Activated CD4-positive, alpha-beta T cell treated with anti-CD3 and anti-CD28 coated beads, Interleukin-2, amount 50 U/mL, for 48 hours (primary cell): Measurements from ENCODE around the gene IFI44L.

Source experiments
- DNase-seq, 2 experiments: peaks; one replicate each; pipeline ENCODE4 v3.0.0-alpha.2; 2020

IFI44L gene

GRCh38 chr1:78619803-78620579, at the start of gene IFI44L:
Gene IFI44L (plus strand): TSS chr1:78620448. CDS start chr1:78627916, 7,468 bp downstream.
- peak; percentile 64 to 74 for DNase-seq

GRCh38 chr1:78570539-78570938, 49.7 kb upstream of the IFI44L start:
- no peak for DNase-seq

DNA sequence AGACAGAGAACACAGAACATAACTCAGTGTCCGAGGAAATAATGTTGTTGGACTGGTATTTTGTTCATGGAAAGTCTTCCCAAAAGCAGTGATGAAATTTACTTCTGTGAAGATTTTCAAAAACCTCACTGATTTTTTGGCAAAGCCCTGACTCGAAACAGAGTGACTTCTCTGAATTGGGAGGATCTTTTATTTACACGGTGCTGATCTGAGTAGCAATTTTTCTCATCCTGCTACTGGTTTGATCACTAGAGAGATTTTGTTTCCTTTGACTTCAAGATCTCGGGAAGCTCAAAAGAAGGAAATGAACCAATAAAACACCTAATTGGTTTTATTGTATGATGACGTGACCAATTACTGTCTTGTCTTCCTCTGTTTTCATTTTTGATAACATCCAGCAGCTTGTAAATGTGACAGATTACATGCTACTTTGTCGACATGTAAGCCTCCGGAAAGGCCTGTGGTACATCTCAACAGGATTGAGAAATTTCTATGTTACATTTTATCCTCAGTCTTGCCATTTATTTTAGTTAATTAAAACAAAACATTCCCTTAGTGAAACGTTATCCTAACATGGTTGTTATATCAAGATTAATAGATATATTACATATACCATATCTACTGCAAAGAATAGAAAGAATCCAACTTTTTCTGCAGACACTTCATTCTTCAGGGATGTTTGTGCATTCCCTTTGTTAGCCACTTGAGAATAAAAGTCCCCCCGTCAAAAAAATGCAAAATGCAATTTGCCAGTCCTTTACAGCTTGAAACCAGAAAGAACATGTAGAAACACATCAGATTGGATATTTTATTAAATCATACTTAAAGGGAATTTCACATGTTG, 42.8 kb upstream of the IFI44L start:
- no peak for DNase-seq

- no peak for DNase-seq
Measured at GRCh38 chr1:78586572-78586971, 33.7 kb upstream of the IFI44L start.

DNA sequence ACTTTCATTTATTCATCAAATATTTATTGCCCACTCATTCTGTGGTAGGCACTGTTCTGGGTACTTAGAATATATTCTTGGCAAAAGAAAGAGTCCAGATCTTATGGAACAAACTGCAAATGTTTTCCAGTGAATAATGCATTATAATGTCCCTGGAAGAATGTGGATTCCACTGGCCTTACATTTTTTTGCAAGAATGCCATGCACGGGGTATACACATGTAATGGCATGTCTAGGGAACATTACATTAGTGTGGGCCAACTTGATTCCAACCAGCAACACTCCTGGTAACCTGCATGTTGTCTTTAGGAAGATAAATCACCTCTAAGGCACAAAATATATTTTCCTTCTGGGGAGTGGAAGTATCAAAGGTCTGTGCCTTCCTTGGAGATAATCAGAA, 33.0 kb upstream of the IFI44L start:
- no peak for DNase-seq

DNA sequence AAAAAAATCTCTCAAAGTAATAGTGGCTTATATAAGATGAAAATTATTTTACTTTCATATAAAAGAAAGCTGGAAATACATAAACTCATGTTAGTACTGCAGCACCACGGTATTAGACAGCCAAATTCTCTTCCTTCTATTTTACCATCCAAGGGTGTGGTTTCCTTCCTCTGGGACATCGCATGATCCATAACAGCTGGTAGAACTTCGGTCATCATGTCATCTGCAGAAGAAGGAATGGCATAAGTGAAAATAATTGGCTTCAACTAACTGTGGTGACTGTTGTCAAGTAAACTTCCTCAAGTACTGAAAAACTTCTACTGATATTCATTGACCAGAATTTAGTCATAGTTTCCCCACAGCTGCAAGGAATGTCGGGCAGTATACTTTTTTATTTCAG, 28.3 kb upstream of the IFI44L start:
- no peak for DNase-seq

DNA sequence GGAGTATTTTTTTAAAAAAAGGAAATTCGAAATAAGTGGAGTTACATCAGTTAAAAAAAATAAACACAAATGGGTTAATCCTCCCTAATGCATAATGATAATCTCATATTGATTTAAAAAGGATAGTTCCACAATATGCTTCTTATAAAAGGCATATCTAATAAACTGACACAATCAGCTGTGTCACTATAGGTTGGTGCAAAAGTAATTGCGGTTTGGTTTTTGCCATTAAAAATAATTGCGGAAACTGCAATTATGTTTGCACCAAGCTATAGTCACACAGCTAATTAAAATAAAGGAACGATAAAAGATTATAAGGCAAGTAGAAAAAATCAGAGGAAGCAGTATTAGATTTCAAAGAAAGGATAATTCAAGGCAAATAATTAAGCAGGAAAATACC, 21.0 kb upstream of the IFI44L start:
- DNase-seq = no peak

GRCh38 chr1:78601068-78601467, 19.2 kb upstream of the IFI44L start:
- DNase-seq = no peak

GRCh38 chr1:78603206-78603605, 17.0 kb upstream of the IFI44L start:
- no peak for DNase-seq

DNA sequence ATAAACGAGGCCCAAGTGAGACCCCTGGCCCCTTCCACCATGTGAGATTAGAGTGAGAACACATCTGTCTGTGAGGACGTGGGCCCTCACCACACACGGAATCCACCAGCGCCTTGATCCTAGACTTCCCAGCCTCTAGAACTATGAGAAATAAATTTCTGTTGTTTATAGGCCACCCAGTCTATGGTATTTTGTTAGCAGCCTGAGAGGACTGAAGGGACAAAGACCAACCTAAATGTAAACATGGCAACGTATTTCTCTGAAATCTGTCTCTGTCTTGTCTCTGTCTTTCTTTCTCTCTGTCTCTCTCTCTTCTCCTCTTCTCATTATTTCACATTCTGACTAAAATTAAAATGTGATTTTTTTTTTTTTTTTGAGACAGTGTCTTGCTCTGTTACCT, 15.6 kb upstream of the IFI44L start:
- no peak for DNase-seq

- no peak for DNase-seq
Measured at GRCh38 chr1:78606274-78606673, 14.0 kb upstream of the IFI44L start.

GRCh38 chr1:78607334-78607927, 12.8 kb upstream of the IFI44L start:
- DNase-seq = no peak

DNA sequence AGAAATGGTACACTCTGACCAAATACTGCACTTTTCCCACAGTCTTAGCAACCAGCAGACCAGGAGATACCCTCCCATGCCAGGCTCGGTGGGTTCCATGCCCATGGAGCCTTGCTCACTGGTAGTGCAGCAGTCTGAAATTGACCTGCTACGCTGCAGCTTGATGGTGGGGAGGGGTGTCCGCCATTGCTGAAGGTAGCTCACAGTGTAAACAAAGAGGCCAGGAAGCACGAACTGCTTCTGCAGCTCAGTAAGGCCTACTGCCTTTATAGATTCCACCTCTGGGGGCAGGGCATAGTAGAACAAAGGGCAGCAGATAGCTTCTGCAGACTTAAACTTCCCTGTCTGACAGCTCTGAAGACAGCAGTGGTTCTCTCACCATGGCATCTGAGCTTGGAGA, 12.3 kb upstream of the IFI44L start:
- no peak for DNase-seq

DNA sequence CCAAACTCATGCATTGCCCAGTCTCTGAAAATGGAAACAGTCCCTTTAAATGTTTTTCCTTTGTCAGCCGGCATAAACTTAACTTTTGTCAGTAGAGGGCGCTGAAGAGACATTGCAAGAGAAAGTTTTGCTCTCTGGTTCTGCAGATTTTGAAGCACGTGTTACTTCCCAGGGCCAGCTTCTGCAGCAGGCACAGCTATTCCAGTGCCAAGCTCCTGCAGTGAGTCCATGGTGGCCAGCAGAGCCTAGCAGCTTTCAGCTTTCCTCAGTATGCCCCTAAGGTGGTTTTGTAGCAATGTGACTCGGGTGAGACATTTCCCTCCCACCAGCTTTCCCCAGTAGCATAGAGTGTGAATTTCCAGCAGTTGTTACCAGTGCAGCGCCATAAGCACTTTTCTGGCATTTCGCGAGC, 2.6 kb upstream of the IFI44L start:
- DNase-seq = peak; percentile 23 to 52

GRCh38 chr1:78619032-78619431, 1.2 kb upstream of the IFI44L start:
- no peak for DNase-seq

- no peak for DNase-seq
Measured at GRCh38 chr1:78619446-78619802, 824 bp upstream of the IFI44L start.

- DNase-seq = no peak
Measured at GRCh38 chr1:78620666-78621065, 418 bp downstream of the IFI44L start.

- no peak for DNase-seq
Measured at GRCh38 chr1:78622548-78622947, 2.3 kb downstream of the IFI44L start.

- peak in 1 of 2 experiments; percentile 24 for DNase-seq
Measured at GRCh38 chr1:78624035-78624434, 3.8 kb downstream of the IFI44L start.

DNA sequence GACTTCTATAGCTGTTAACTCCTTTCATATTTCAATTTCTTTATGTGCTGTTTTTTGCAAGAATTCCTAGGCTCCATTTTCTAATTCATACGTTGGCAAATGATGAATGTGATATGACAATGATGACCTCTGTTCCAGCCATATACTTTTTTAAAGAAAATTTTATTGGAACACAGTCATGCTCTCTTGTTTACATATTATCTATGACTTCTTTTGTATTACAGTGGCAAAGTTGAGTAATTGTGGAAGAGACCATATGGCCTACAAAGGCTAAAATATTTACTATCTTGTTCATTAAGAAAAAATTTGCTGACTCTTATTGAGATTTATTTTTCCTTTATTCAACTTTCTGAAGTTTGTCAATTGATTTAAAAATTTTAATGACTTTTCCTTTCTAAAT, 7.1 kb downstream of the IFI44L start:
- DNase-seq = no peak

- DNase-seq = no peak
Measured at GRCh38 chr1:78630600-78630999, 10.4 kb downstream of the IFI44L start.

DNA sequence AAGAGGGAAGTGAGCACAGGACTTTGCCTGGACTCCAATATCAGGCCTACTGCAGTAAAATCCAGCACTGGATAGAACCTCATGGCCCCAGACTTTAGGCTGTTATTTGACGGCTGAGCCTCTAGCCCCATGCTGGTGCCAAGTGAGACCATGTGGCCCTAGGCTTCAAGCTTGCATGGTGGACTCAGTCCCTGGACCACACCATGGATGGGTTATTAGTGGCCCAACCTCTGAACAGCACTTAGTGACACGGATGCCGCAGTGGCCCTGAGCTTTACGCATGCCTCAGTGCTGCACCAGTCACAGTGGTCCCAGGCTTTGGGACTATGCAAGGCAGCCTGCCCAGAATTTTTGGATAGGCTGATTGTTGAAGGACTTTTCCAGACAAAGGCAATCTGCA, 13.0 kb downstream of the IFI44L start:
- no peak for DNase-seq

- no peak for DNase-seq
Measured at GRCh38 chr1:78640462-78640861, 20.2 kb downstream of the IFI44L start.

DNA sequence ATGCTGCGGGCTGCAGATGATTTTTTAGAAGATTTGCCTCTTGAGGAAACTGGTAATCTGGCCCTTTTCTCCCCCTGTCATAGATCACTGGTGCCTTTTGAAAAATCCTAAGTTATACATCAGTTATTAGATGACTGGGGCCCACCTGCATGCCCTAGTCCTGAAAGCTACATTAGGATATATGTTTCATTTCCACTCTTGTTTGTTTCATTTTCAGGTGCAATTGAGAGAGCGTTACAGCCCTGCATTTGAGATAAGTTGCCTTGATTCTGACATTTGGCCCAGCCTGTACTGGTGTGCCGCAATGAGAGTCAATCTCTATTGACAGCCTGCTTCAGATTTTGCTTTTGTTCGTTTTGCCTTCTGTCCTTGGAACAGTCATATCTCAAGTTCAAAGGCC, 21.3 kb downstream of the IFI44L start:
- no peak for DNase-seq
